DND-41 (cell line): ENCODE results near the gene AK8.

Source experiments
- ATAC-seq: fragments of 200-7000 bp; cut with Tn5 transposase; 3 replicates; pipeline ENCODE4 v1.9.1; 2021; ENCODE audit warnings: low read depth; ENCODE audit not compliant: insufficient read depth
- DNase-seq: peaks from one replicate; pipeline ENCODE4 v3.0.0-alpha.2; 2020
- H2AFZ ChIP-seq: 2 replicates; pipeline ENCODE4 v1.6.0; 2012; ENCODE audit warnings: low read depth, low read length
- H3K27ac ChIP-seq: 2 replicates; pipeline ENCODE4 v1.5.1; 2012; ENCODE audit warnings: low read length, inconsistent platforms
- H3K27me3 ChIP-seq: fragments of 200-600 bp; sonication (generic); 2 replicates; pipeline ENCODE4 v1.6.0; 2012; ENCODE audit warnings: low read length, mild to moderate bottlenecking, inconsistent platforms; ENCODE audit not compliant: insufficient read depth, poor library complexity
- H3K36me3 ChIP-seq: 2 replicates; pipeline ENCODE4 v1.5.1; 2012; ENCODE audit warnings: low read length, inconsistent platforms; ENCODE audit not compliant: insufficient read depth
- H3K4me1 ChIP-seq: 2 replicates; pipeline ENCODE4 v1.5.1; 2012; ENCODE audit warnings: mild to moderate bottlenecking, low read length; ENCODE audit not compliant: insufficient read depth
- H3K4me2 ChIP-seq: 2 replicates; pipeline ENCODE4 v1.6.0; 2012; ENCODE audit warnings: mild to moderate bottlenecking, moderate library complexity, low read length, inconsistent platforms; ENCODE audit not compliant: insufficient read depth
- H3K4me3 ChIP-seq, 2 experiments: fragments of 200-600 bp in 1 of 2; shearing (Covaris generic) in 1 of 2; 2 replicates each; pipeline ENCODE4 v1.5.1; 2012 to 2016; ENCODE audit warnings: inconsistent platforms in 2 of 2, low read length in 2 of 2, mild to moderate bottlenecking in 2 of 2, low read depth in 1 of 2, moderate library complexity in 1 of 2
- H3K79me2 ChIP-seq: 2 replicates; pipeline ENCODE4 v1.6.0; 2012; ENCODE audit warnings: low read length, inconsistent platforms; ENCODE audit not compliant: insufficient read depth
- H3K9ac ChIP-seq: 2 replicates; pipeline ENCODE4 v1.6.0; 2012; ENCODE audit warnings: low read depth, mild to moderate bottlenecking, inconsistent platforms, low read length, moderate library complexity
- H3K9me3 ChIP-seq: 2 replicates; pipeline ENCODE4 v1.5.1; 2012; ENCODE audit warnings: low read length, moderate library complexity, mild to moderate bottlenecking, inconsistent platforms; ENCODE audit not compliant: insufficient read depth, severe bottlenecking
- H4K20me1 ChIP-seq: 2 replicates; pipeline ENCODE4 v1.6.0; 2012; ENCODE audit warnings: low read length; ENCODE audit not compliant: insufficient read depth
- EZH2 ChIP-seq: IDR thresholded peaks from 3 replicates; pipeline ENCODE4 v1.6.1; 2012; ENCODE audit warnings: borderline replicate concordance, low read depth, mild to moderate bottlenecking, moderate library complexity, low read length, inconsistent platforms; ENCODE audit not compliant: severe bottlenecking
- TF ChIP-seq, protein P1 (sequence below): IDR thresholded peaks from 2 replicates; pipeline ENCODE4 v1.5.1; 2012; ENCODE audit warnings: borderline replicate concordance, low read length, moderate library complexity, mild to moderate bottlenecking; ENCODE audit not compliant: poor library complexity, severe bottlenecking; ENCODE audit errors: extremely low read depth

The AK8 gene

DNA sequence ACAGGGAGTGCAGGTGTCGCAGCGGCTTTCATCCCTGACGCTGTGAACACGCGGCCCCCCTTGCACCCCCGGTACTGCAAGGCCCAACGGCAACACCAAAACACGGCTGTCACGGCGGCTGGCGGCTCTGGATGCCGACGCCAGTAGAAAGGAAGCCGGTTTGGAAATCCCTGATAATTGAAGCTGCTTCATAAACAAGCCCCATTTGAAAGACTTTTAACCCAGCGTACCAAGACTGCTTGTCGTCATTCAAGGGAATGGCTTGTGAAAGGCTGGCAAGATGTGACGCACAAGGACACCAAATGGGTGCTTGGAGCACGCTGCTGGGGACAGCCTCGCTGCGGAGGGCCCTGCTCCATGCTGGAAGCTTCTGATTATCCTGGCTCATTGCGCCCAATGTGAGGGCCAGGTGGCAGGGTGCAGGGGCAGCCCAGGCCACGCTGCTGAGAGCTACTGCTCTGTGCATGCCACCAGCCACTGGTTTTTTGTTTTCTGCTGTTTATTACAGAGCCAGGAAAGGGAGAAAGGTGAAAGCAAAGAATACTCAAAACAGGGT lies 144.7 kb downstream of the AK8 start:
- no peaks in the 10 kb centered on the region for H3K36me3 ChIP-seq
- peaks cover 4% of the 10 kb centered on the region; the same call in 1 of the 2 replicates for H3K4me1 ChIP-seq
- H3K27me3 ChIP-seq, result no peaks in the 10 kb centered on the region
- H3K27ac ChIP-seq, result no peak overlapping the region
- H3K79me2 ChIP-seq, result no peaks in the 10 kb centered on the region
- no peak overlapping the region for H3K9ac ChIP-seq
- no peaks in the 10 kb centered on the region for H3K9me3 ChIP-seq
- H3K4me2 ChIP-seq, result no peak overlapping the region
- H4K20me1 ChIP-seq, result no peaks in the 10 kb centered on the region
- ATAC-seq (no peak), DNase-seq (no peak)
- no peak overlapping the region for H3K4me3 ChIP-seq
- no peak for TF ChIP-seq EZH2
- TF ChIP-seq, protein P1, sequence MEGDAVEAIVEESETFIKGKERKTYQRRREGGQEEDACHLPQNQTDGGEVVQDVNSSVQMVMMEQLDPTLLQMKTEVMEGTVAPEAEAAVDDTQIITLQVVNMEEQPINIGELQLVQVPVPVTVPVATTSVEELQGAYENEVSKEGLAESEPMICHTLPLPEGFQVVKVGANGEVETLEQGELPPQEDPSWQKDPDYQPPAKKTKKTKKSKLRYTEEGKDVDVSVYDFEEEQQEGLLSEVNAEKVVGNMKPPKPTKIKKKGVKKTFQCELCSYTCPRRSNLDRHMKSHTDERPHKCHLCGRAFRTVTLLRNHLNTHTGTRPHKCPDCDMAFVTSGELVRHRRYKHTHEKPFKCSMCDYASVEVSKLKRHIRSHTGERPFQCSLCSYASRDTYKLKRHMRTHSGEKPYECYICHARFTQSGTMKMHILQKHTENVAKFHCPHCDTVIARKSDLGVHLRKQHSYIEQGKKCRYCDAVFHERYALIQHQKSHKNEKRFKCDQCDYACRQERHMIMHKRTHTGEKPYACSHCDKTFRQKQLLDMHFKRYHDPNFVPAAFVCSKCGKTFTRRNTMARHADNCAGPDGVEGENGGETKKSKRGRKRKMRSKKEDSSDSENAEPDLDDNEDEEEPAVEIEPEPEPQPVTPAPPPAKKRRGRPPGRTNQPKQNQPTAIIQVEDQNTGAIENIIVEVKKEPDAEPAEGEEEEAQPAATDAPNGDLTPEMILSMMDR, result no peak
- H2AFZ ChIP-seq, result no peak overlapping the region

DNA sequence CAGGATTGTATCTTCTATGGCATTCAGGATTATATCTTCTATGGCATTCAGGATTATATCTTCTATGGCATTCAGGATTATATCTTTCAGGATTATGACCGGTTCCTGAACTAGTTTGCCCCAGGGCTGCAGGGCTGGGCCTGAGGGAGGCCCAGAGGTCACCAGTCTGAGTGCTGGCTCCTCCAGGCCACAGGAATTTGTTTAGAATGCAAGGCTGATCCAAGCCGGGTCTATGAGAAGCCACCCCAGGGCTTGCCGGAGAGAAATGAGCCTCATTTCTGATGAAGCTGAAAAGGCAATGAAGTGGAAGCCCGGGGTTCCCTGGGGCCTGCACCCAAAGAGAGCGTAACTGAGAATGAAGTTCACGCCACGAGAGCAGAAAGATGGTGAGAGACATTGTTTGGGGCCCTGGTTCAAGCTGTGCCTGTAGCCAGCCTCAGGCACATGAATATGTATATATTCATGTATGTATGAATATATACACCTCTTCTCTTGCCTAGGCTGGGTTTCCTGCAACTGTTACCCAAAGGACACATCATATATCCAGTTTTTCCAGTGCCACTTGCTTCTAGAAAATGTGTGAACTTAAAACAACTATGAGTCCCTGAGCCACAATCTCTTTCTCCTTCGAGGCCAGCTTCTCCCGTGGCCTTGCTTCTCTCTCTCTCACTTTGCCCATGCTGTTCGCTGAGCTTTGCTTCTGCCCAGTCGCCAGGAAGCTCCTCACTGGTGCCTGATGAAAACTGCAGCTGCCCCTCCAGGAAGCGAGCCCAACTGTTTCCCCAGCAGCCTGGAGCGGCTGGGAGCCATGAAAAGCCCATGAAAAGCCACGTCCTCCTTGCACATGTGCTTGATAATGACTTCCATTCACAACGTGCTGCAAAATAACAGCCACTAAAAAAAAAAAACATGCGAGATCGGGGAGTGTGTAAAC lies 145.5 kb downstream of the AK8 start:
- no peak overlapping the region for H3K9ac ChIP-seq
- H4K20me1 ChIP-seq, result no peaks in the 10 kb centered on the region
- peak; percentile 14 for DNase-seq
- H3K27ac ChIP-seq, result no peak overlapping the region
- H3K79me2 ChIP-seq, result no peaks in the 10 kb centered on the region
- H3K27me3 ChIP-seq, result no peaks in the 10 kb centered on the region
- TF ChIP-seq, protein P1, result no peak
- TF ChIP-seq EZH2, result no peak
- peaks cover 4% of the 10 kb centered on the region; the same call in 1 of the 2 replicates for H3K4me1 ChIP-seq
- ATAC-seq, result no peak
- 0 out of 2 replicates have a peak overlapping the region, but pooled peaks have one; percentile 26 for H2AFZ ChIP-seq
- H3K4me2 ChIP-seq, result no peak overlapping the region
- H3K36me3 ChIP-seq, result no peaks in the 10 kb centered on the region
- no peak overlapping the region for H3K4me3 ChIP-seq
- no peaks in the 10 kb centered on the region for H3K9me3 ChIP-seq

DNA sequence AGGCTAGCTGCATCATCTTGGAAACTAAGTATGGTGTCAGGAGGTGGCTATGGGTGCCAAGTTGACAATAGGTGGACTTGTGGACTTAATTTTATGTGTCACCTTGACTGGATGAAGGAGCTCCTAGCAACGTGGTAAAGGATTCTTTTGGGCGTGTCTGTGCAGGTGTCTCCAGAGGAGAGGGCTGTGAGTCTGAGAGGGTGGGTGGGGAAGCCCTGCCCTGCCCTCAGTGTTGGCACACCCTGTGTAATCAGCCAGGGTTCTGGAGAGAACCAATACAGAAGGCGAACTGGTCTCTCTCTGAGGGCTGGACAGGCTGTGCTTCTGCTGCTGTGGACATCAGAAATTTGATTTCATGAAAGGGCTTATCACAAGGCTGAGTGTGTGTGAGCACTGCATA lies 146.9 kb downstream of the AK8 start:
- Histone ChIP-seq H3K27ac (no peak overlapping the region), H2AFZ (no peak overlapping the region), H3K36me3 (no peaks in the 10 kb centered on the region), H3K9ac (no peak overlapping the region), H3K4me2 (no peak overlapping the region), H4K20me1 (no peaks in the 10 kb centered on the region), H3K4me1 (peaks cover 4% of the 10 kb centered on the region; the same call in 1 of the 2 replicates), H3K27me3 (no peaks in the 10 kb centered on the region), H3K4me3 (no peak overlapping the region), H3K9me3 (no peaks in the 10 kb centered on the region), H3K79me2 (no peaks in the 10 kb centered on the region)
- no peak for DNase-seq
- ATAC-seq, result no peak
- TF ChIP-seq, protein P1, result no peak
- no peak for TF ChIP-seq EZH2
